HG03469 (cell line): ENCODE measurements around the gene MALL.
"Not testable (repeated sequence)": the region's sequence is repeated elsewhere in the genome, so short reads cannot be mapped to it uniquely, and the experiment has no call there.

Experiments
- ATAC-seq: cut with Tn5 transposase; IDR thresholded peaks from one replicate; pipeline ENCODE4 v1.9.1; 2021; ENCODE audit warnings: mild to moderate bottlenecking, moderate library complexity, moderate number of reproducible peaks; ENCODE audit not compliant: unreplicated experiment

MALL gene

DNA sequence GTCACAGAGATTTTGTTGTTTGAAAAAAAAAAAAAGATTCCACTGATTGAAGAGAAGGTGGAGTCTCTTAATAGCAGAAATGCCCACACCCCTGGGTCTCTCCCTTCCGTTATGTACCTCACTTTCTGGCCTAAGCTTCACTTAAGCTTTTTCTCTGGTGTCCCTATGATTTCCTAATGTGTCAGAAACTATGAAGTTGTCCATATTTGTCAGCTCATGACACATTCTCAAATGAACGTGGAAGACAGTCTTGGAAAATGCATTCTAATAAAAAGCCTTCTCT lies 5.4 kb upstream of the MALL start:
- no peak for ATAC-seq

DNA sequence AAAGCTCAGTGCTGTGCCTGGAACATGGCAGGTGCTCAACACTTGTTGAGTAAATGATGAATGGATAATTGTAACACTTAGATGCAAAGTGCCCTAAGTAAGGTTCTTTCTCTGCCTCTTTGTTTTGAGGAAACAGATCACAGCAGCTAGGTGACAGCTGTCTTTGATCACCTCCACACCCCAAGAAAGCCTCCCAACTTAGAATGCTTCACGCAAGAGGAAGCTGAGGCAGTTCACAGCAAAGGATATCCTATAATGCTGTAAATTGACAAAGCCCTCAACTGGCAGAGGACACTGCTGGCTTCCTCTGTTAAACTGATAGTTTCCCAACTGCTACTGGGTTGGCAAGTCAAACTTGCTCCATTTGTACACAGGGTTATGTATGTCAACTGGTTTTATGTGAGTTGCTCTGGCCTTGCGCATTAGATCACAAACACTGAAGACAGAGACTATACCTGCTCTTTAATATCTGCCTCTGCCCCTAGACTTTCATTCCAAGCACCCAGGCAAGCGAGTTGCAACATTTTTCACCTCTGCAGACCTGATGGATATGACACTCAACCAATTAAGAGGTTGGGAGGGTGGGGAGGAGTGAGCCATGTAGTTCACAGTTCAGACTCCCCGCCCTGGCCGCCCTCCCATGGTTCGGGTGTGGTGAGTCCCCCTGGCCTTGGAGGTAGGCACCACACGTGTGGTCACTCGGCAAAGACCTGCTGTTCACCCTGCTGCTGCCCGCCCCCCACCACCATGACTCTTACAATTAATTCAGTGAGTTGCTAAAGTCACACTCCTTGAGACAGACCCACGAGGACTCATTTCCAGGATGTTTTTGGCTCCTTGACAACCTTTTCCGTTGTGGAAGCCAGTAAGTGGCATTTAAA lies 4.8 kb upstream of the MALL start:
- ATAC-seq: no peak

DNA sequence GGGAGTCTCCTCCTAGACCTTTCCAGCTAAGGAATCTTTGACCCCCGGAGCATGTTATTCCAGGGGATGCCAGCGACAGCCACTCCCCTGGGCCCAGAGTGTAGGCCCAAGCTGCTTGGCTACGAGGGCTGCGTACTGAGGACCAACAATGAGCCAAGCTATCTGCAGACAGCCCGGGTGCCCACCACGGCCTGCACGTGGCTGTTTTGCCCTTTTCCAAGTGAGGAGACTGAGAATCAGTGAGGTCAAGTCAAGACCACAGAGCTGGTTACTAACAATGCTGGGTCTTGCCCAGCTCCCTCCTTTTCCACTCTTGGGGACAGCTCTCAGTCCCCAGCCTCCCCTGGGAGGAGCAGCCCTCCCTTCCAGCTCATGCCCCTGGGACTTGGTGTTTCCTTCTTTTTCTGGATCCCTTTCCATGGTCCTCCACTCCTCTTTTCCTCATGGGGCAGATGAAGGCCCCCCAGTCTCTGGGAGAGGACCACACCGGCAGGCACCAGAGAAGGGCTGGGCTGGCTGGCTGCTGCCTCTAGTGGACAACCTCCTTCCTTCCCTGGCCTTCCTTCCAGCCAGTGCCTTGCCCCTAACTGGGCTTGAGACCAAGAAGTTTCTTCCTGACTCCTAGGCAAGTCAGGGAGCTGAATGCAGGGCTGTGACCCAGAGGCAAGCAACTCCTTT lies 550 bp upstream of the MALL start:
- no peak for ATAC-seq

DNA sequence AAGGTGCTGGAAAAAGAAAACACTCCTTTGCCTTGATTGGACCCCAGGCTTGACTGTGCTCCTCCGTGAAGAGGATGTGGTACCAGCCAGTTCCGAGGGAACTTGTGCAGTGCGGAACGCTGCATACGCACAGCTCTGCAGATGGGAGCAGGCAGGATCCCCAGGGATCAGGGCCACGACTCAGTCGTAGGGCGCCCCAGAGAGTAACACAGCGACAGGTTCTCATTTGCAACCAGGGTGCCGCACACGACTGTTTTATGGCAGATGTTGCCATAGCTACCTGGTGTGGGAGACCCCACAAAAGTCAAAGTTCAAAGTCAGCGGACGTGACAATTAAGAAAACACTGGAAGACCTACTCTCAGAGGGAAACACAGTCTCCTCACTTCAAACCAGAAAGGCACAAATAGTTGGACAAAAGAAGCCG lies 779 bp downstream of the MALL start:
- ATAC-seq: no peak

DNA sequence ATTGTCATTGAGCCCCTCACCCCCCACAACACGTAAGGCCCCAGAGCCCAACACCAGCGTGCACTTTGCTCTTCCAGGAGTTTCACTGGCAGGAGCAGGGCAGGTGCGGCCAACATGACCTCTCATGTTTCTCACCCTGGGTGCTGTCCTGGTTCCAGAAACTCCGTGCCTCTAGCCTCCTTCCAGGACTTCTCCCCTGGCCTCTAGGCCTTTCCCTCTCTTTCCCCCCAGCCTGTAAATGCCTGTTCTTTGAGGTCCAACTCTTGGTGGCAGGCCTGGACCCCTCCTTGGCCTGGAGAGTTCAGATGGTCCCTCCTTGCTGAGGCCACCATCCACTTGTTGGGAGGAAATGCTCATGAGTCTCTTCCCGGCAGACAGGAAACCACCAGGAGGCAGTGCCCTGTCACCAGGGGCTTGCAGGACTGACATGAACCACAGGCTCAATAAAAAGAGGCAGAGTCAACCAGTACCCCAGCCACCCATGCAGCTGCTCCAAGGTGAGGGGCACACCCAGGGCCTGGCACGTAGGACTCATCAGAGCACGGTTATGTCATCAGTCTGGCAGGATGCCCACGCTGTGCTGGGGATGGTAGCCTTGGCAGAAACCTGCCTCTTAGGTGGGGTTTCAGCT lies 1.5 kb downstream of the MALL start:
- ATAC-seq: no peak

DNA sequence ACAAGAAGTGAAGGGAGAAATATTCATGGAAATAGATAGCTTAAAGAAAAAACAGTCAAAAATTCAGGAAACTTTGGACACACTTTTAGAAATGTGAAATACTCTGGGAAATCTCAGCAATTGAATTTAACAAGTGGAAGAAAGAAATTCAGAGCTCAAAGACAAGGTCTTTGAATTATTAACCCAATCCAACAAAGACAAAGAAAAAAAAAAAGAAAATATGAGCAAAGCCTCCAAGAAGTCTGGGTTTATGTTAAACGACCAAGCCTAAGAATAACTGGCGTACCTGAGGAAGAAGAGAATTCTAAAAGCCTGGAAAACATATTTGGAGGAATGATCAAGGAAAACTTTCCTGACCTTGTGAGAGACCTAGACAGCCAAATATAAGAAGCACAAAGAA lies 7.3 kb downstream of the MALL start:
- not testable (repeated sequence) for ATAC-seq

DNA sequence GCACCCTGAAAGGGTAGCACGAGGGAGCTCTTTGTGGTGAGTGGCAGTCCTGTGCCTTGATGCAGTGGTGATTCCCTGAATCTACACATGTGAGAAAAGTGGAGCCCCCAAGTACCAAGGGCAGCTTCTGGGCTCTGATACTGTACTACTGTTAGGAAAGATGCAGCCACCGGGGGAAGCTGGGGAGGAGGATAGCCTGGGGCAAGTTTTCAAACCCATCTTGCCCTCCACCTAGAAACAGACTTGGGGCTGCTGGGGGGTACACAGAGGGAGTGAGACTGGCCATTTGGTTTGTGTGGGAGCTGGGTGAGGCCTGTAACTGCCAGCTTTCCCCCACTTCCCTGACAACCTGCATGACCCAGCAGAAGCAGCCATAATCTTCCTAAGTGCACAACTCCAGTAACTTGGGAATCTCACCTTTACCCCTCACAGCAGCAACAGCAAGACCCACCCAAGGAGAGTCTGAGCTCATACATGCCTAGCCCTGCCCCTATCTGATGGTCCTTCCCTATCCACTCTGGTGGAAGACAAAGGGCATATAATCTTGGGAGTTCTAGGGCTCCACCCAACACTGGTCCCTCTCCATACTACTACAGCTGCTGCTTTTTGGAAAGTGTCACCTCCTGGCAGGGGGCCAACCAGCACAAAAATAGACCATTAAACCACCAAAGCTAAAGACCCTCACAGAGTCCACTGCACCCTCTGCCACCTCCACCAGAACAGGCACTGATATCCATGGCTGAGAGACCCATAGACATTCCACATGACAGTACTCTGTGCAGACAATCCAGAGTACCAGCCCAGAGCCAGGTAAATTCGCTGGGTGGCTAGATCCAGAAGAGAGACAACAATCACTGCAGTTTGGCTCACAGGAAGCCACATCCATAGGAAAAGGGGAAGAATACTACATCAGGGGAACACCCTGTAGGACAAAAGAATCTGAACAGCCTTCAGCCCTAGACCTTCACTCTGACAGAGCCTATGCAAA lies 8.2 kb downstream of the MALL start:
- no peak for ATAC-seq

DNA sequence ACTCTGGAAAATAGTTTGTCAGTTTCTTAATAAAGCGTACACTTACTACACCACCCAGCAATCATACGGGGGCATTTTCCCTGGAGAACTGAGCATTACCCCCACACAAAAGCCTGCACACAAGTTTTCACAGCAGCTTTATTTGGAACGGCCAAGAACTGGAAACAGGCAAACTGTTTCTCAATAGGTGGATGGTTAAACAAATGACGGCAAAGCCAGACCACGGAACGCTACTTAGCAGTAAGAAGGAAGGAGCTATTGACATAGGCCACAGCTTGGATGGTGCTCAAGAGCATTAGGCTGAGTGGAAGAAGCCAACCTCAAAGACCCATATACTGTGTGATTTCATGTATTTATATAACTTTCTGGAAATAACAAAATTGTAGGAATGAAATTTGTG lies 9.0 kb downstream of the MALL start:
- no peak for ATAC-seq

DNA sequence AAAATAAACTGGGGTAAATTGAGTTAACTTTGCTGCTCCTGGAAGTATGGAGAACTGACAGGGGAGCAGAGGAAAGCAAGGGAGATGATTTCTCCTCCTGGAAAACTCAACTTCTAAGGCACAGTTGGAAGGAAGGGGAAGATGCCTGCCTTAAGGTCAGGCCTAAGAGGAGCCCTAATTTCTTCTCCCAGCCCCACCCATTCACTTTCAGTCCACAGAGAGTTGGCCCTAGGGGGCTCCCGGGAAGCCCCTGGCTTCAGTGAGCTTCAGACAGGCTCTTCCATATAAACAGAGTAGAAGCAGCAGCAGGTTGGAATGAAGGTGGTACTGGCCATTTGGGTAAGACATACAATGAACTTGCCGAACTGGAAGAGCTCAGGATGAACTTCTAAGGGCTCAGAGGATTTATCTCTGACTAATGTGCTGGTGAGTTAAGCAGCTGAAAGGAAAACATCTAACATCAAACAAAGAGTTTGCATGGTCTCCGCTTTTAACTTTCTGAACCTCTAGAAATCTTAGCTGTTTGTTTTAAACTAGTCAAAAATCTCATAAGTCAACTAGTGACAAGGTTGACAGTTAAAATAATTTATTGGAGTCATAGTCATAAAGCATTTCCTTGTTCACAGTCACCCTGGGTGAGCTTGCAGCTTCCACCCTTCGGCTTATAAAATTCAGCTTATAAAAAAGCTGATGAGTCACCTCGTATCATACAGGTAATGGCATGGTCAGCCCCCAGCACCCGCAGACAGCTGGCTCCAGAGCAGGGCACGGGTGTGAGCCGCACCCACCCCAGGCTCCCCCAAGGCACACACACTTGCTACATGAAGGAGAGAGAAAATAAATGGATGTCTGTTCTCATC lies 9.8 kb downstream of the MALL start:
- ATAC-seq: no peak

DNA sequence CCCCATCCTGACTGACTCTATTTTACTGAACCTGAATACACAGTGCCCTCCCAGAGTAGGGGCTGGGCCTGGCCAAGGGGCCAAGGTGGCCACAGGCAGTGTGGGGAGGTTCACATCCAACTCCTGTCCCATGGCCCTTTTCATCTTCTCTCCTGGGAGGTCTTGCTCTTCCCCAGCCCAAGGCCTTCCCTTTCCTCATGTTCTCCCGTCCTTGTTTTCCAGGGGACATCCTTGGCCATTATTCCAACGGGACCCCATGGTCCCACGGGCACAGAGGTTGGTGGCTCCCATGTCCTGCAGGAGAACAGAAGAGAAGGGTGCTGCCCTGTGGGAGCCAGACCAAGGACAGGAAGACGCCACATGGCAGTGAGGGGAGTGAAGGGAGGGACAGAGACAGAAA lies 10.4 kb downstream of the MALL start:
- ATAC-seq: no peak

DNA sequence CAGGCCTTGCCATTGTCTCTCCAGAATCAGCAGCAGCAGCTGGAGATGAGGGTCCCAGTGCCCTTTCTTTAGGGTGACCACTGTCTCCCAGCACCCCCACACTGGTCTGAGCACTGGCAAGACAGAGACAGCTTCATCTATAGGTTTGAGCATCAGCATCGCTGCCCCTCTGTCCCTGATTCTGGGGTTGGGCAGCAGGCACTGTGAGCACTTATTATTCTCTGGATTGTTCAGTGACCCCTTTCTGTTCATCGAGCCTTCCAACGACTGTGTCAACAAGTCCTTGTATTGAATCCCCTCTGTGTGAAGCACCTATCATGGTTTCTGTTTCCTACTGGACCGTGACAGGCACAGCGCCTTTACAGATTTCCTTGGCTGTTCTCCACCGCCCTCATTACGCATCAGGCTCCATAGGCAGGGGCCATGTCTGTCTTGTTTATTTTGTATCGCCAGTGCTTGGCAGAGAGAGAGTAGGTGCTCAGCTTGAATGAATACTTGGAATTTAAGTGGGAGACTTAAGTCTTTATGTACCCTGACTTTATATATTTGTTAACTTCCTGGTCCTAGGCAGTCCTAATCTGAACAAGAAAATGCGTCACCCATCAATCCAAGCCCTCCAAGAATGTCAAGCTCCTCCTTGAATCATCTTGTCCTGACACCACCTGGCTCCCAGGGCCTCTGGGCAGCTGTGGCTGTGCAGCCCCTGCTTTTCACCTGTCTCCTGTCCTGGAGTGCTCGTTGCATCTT lies 11.4 kb downstream of the MALL start:
- ATAC-seq: no peak

DNA sequence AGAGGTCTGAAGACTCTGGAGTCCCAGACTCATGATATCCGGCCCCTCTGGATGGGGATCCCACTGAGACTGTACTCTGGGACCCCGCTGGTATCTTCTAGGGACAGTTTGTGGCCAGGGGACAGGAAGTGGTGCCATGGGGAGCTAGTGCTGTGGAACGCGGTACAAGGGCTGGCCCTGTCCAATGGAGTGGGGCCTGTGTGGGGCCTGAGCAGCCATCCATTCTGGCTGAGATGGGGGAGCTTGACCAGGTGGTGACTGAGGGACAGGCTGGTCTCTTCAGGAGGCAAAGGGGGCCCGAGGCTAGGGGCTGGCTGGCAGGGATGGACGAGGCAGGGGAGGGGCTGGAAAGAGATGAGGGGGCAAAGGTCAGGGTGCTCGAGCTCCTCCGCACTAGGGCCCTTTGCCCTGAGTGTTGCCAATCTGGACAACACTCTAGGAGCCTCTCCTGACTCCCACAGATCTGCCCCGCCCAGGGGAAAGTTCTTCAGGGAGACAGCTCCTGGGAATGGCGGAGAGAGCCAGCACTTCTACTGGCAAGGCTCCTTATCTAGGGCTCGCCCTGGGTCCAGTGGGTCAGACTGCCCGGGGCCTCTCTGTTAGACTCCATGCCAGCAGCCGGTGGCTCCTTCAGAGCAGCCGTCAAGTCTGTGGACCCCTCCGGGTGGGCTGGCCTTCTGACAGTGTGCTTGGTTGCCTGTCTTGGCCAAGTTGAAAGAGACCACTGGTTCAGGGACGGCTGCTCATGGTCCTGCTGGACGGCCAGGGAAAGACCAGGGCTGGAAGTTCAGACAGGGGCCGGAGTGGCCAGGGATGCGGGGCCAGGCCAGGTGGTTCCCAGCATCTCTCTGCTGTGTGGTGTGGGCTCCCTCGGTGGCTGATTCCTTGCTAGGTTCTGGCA lies 12.3 kb downstream of the MALL start:
- ATAC-seq: no peak

DNA sequence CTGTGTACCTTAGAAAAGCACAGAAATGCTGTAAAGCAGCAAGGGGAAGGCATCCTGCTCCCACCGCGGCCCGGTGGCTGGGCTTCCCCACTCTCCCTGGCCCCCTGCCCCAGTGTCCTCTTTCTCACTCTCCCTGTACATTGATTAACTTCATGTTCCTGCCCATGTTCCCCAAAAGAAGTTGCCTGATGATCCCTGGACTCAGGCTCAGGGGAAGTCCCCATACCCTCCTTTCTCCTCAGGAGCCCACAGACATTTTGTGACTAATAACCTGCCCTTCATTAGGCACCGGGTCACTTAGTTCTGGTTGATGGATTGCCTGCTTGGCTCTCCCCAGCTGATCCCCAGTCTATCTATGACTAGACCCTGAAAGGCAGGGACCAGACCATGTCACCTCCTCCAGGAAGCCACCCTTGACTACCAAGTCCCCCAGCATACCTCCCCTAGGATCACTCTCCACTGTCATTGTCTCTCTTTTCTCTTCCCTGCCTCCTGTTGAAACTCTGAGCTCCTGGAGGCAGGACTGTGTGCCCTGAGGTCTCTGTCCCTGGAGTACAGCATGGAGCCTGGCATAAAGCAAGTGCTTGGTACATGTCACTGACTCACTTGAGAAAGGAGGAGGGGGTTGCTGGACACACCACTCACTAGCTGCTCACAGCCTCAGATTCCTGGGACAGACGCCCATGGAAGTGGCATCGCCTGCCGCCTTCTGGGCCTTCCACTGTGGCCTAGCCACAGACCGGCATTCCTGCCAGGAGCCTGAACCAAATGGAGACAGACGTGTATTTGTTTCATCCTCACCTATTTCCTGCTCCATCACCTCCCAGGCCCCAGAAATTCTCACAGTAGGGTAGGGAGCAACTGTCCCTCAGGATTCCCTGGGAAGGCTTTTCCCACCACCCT lies 13.5 kb downstream of the MALL start:
- ATAC-seq: no peak

DNA sequence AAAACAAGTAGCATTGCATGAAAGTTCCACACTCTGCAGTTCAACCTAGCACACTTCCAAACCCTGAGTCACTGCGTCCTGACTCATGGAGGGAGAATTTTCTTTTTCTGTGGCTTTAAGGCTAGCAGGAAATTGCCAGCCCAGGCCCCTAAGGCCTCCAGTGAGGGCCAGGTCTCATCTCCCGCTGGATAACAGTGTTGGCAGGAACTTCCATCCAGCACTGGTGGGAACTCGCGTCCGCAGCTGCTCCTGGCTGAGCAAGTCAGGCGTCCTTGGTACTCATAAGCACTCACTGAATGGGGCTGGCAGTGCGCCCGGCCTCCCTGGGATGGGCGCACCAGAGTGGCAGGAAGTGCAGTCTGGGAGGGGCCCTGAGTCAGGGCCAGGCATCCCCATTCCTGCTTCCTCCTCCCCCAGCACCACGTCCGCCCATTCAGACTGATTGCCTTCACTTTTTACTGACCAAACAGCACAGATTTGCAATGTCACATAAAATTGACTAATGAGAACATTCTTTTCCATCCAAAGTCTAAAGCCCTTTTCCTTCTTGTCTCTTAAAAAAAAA lies 14.3 kb downstream of the MALL start:
- ATAC-seq: no peak

DNA sequence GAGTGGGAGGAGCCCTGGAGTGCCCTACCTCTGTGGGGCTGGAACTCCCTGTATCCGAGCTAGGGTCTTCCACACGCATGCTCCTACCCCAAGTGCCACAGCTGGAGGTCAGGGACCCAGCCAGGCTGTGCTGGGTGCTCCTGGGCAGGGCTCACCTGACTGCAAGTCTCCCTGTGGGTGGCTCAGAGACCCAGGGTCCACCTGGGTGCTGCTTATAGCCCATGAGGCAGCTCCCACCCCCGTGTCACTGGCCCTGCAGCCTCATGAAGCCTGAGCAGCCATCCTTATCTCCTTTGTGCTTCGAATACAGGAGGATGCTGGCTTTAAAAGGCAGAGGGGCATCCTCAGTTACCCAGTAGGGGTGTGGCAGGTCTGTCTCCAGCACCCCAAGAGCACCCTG lies 14.7 kb downstream of the MALL start:
- not testable (repeated sequence) for ATAC-seq

DNA sequence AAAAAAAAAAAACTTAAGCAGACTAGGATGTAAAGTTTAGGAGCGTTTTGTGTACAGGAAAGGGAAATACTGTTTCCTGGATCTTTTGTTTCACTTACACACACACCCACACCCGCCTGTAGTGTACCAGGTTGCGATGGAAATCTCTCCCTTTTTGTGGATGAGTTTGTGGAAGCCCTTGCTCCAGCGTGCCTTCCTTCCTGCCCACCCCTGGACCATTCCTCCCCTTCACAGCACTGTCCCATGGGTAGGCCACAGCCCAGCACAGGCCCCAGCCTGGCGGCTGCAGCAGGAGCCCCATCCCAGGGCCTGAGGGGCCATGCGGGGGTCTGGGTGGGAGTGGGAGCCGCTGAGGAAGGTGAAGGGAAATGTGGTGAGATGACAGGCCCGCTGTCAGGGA lies 15.1 kb downstream of the MALL start:
- ATAC-seq: no peak
